ENCODE results near the gene CTBP1.

The CTBP1 gene

GRCh38 chr4:1223841-1224809 lies 24.8 kb downstream of the CTBP1 start:
- no peak for DNase-seq (ENCODE audit: low read depth in 3 of 3)

- DNase-seq (ENCODE audit: low read depth in 3 of 3), result no peak
Measured at GRCh38 chr4:1222938-1223690, 25.8 kb downstream of the CTBP1 start.

DNA sequence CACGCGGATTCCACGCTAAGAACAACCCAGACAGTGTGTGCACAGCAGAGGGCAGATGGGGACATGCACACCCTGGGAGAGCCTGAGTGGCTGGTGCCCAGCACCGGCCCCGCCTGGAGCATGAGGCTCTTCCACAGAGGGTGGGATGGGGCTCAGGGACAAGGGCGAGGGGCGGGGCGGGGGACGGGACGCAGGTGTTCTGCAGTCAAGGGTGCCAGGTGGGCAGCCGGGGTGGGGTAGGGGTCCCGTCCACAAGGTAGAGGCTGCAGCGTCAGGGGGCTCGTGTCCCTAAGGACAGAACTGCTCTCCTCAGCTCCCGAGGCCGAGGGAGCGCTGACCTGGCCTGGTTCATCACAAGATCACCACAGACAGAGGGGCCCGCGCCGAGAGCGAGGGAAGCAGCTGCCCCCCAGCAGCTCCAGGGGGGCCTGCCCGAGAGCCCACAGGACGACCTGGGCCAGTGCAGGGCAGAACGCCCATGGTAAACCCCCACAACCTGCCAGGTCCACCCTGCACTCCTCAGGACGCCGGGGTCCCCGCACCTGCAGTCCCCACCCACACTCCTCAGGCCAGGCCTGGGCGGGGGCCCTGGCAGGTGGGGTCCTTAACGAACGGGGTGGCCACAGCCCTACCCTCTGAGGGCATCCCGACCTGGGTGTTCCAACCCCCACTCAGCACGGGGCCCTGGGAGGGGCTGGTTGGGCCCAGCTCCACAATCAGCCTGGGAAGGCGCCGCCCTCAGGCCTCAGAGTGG lies 26.7 kb downstream of the CTBP1 start:
- DNase-seq (ENCODE audit: low read depth in 3 of 3), result no peak

GRCh38 chr4:1221155-1221870 lies 27.6 kb downstream of the CTBP1 start:
- no peak for DNase-seq (ENCODE audit: low read depth in 3 of 3)

DNA sequence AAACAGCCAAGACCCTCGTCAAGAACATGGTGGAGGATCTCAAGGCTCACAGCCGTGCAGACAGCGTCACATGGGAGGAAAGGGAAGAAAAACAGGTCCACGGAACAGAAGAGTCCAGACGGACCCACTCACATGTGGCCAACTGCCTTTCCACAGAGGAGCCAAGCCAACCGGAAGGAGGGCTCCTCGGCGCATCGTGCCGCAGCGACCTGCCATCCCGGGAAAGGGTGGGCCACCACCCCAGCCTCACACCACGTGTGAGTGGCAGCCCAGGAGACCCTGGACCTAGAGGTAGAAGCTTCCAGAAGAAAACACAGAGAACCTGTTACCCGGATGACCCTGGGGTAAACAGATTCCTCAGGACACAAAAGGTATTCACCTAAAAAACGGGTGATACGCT lies 28.4 kb downstream of the CTBP1 start:
- no peak for DNase-seq (ENCODE audit: low read depth in 3 of 3)

- no peak for DNase-seq (ENCODE audit: low read depth in 3 of 3)
Measured at GRCh38 chr4:1219566-1219950, 29.4 kb downstream of the CTBP1 start.

GRCh38 chr4:1218634-1219565 lies 30.0 kb downstream of the CTBP1 start:
- no peak for DNase-seq (ENCODE audit: low read depth in 3 of 3)

- DNase-seq (ENCODE audit: low read depth in 3 of 3), result no peak
Measured at GRCh38 chr4:1217366-1217765, 31.6 kb downstream of the CTBP1 start.

DNA sequence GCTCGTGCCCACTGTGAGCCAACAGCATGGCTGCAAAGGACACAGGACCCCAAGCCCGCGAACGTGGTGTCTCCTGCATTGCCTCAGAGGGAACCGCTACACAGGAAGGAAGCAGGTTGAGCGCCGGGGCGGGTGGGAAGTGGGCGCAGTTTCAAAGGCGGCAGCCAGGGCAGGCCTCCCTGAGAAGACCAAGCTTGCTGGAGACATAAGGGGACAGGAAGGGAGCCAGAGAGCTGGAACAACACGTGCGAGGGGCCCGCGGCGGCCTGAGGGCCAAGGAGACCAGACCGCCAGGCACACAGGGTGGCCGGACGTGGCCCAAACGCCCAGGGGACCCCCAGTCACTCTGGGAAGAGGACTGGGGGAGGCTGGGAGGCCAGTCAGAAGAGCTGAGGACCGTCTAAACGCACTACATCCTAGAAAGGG lies 32.0 kb downstream of the CTBP1 start:
- peak in 2 of 3 experiments; percentile 39 to 69 for DNase-seq (ENCODE audit: low read depth in 3 of 3)

DNA sequence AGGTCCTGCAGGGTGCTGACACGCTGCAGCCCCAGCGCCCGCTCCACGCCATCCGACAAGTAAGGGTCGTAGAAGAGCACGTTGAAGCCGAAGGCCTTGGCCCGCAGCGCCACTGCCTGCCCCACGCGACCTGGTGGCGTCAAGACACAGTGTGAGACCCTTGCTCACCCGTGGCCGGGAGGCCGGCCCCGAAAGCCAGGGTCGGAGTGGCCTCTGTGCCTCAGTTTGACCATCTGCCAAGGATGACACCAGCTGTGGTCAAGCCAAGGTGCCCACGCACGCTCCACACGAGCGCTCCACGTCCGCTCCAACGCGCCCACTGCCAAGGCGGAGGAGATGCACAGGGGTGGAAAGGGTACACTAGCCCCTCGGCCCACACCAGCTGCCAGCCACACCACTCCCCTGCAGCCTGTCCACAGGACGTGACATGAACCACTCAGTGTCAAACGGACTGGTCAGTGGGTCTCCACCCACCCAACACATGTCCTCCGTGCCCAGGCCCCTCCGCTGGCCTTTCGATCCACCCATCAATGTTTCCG lies 32.8 kb downstream of the CTBP1 start:
- DNase-seq (ENCODE audit: low read depth in 3 of 3), result no peak

GRCh38 chr4:1215141-1216075 lies 33.5 kb downstream of the CTBP1 start:
- no peak for DNase-seq (ENCODE audit: low read depth in 3 of 3)

- DNase-seq (ENCODE audit: low read depth in 3 of 3), result no peak
Measured at GRCh38 chr4:1214101-1215095, 34.5 kb downstream of the CTBP1 start.

- DNase-seq (ENCODE audit: low read depth in 3 of 3), result no peak
Measured at GRCh38 chr4:1213336-1213995, 35.5 kb downstream of the CTBP1 start.

GRCh38 chr4:1212546-1213335 lies 36.2 kb downstream of the CTBP1 start:
- DNase-seq (ENCODE audit: low read depth in 3 of 3), result no peak

DNA sequence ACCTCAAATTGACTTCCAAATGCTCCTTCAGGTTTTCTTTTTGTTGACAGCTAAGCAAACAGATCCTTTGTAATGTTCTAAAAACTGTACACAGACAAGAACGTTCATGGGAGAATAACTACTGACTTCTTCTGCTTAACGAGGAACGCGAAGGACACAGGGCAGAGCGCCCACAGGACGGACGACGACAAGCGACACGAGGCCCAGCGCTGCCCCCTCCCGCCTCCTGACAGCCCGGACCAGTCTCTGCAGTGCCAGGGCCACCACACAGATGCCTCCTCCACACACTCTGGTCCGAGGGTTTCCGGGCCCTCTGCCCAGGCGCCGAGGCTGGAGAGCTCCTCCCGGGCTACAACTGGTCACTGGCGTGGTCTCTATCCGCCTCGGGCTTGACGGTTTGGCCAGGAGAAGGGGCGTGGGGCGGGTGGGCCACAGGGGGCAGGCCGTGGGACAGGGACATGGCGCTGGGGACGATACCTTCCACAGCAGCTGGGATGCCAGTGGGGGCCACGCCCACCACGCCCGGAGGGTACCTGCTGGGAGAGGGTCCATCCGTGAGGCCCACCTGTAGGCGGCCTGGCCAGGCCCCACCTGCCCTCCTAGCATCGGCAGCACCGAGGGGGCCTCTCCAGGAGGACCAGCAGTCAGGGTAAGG lies 36.9 kb downstream of the CTBP1 start:
- no peak for DNase-seq (ENCODE audit: low read depth in 3 of 3)

- no peak for DNase-seq (ENCODE audit: low read depth in 3 of 3)
Measured at GRCh38 chr4:1211371-1211770, 37.6 kb downstream of the CTBP1 start.

Data from stimulated activated CD4-positive, alpha-beta T cell treated with anti-CD3 and anti-CD28 coated beads, TNF-alpha, amount 100 ng/mL, for 24 hours (primary cell).